ENCODE data around the gene DDC. TPM values are rescaled to one million over a fixed set of nuclear protein-coding genes. Genes with fewer than 3 reads are reported as not detected.

The DDC gene
- total and polyA plus RNA-seq, 2 donors (not counting 1 experiment from before 2014, with no cell fraction given): not detected

GRCh38 chr7:50513166-50513871, 51.9 kb downstream of the DDC start:
- Mint-ChIP-seq H3K9me3 (ENCODE audit: insufficient read depth) (no peaks in the 10 kb centered on the region), H3K27ac (no peak overlapping the region), H3K4me3 (no peak overlapping the region), H3K4me1 (no peaks in the 10 kb centered on the region), H3K27me3 (peaks cover 38% of the 10 kb centered on the region)
- no peak for DNase-seq
- Histone ChIP-seq H3K27ac (ENCODE audit: low read length in 2 of 2) (no peak overlapping the region), H3K9ac (ENCODE audit: low read length) (no peak overlapping the region), H3K9me3 (ENCODE audit: control extremely low read depth in 1 of 3, control insufficient read depth in 2 of 3, insufficient read depth in 1 of 3, low read length in 2 of 3) (peaks cover 0 to 4% (median 3%) of the 10 kb centered on the region in 3 donors), H4K20me1 (ENCODE audit: control insufficient read depth, insufficient read depth, low read length, poor library complexity, severe bottlenecking) (no peaks in the 10 kb centered on the region), H3K79me2 (ENCODE audit: control insufficient read depth, insufficient read depth, low read length) (no peaks in the 10 kb centered on the region), H2AFZ (ENCODE audit: insufficient read depth, low read depth, low read length, poor library complexity, severe bottlenecking) (no peak overlapping the region), H3K36me3 (replicated peaks in 1 of 2; ENCODE audit: control extremely low read depth in 1 of 2, control insufficient read depth in 1 of 2, extremely low read depth in 1 of 2, insufficient read depth in 2 of 2, low read length in 1 of 2) (no peaks in the 10 kb centered on the region), H3K27me3 (replicated peaks in 1 of 4; ENCODE audit: control extremely low read depth in 1 of 4, control insufficient read depth in 3 of 4, insufficient read depth in 4 of 4, low read length in 3 of 4) (peaks cover 0 to 13% (median 0%) of the 10 kb centered on the region in 4 experiments), H3K4me3 (ENCODE audit: control extremely low read depth in 1 of 5, extremely low read depth in 1 of 5, insufficient read depth in 1 of 5, low read depth in 2 of 5, low read length in 4 of 5) (no peak overlapping the region), H3K4me1 (ENCODE audit: control insufficient read depth in 2 of 2, insufficient read depth in 2 of 2, low read length in 2 of 2) (no peaks in the 10 kb centered on the region), H3K4me2 (replicated peaks; ENCODE audit: low read depth, low read length, poor library complexity, severe bottlenecking) (no peak overlapping the region)
- WGBS (ENCODE audit: insufficient coverage): 91% methylated on average over 9 of the region's 14 CpGs
- intact Hi-C loops (cut with micrococcal nuclease): no loop called here
- POLR2A ChIA-PET: no interaction called here
- TF ChIP-seq EZH2 (IDR thresholded peaks at IDR 0.05; ENCODE audit: borderline replicate concordance, insufficient read depth, low read depth, low read length, poor library complexity, severe bottlenecking): no peak
- CTCF ChIA-PET: no interaction called here
- no peak for ATAC-seq (ENCODE audit: low read depth)

- ATAC-seq (ENCODE audit: low read depth): no peak
- ChIA-PET POLR2A (no interaction called here), CTCF (no interaction called here)
- no peaks in the 10 kb centered on the region for H3K79me2 ChIP-seq (ENCODE audit: control insufficient read depth, insufficient read depth, low read length)
- H3K4me1 ChIP-seq (ENCODE audit: control insufficient read depth in 2 of 2, insufficient read depth in 2 of 2, low read length in 2 of 2): no peaks in the 10 kb centered on the region
- no peak overlapping the region for H3K4me2 ChIP-seq (replicated peaks; ENCODE audit: low read depth, low read length, poor library complexity, severe bottlenecking)
- intact Hi-C loops (cut with micrococcal nuclease): no loop called here
- H4K20me1 ChIP-seq (ENCODE audit: control insufficient read depth, insufficient read depth, low read length, poor library complexity, severe bottlenecking): no peaks in the 10 kb centered on the region
- H3K9me3 ChIP-seq (ENCODE audit: control extremely low read depth in 1 of 3, control insufficient read depth in 2 of 3, insufficient read depth in 1 of 3, low read length in 2 of 3): peaks cover 0 to 2% (median 0%) of the 10 kb centered on the region in 3 donors
- H2AFZ ChIP-seq (ENCODE audit: insufficient read depth, low read depth, low read length, poor library complexity, severe bottlenecking): no peak overlapping the region
- H3K27me3 ChIP-seq (replicated peaks in 1 of 4; ENCODE audit: control extremely low read depth in 1 of 4, control insufficient read depth in 3 of 4, insufficient read depth in 4 of 4, low read length in 3 of 4): peaks cover 0 to 13% (median 0%) of the 10 kb centered on the region in 4 experiments
- Mint-ChIP-seq H3K4me1 (no peaks in the 10 kb centered on the region), H3K27me3 (peaks cover 37% of the 10 kb centered on the region), H3K4me3 (no peak overlapping the region), H3K9me3 (ENCODE audit: insufficient read depth) (no peaks in the 10 kb centered on the region), H3K27ac (no peak overlapping the region)
- H3K27ac ChIP-seq (ENCODE audit: low read length in 2 of 2): no peak overlapping the region
- no peak overlapping the region for H3K4me3 ChIP-seq (ENCODE audit: control extremely low read depth in 1 of 5, extremely low read depth in 1 of 5, insufficient read depth in 1 of 5, low read depth in 2 of 5, low read length in 4 of 5)
- no peaks in the 10 kb centered on the region for H3K36me3 ChIP-seq (replicated peaks in 1 of 2; ENCODE audit: control extremely low read depth in 1 of 2, control insufficient read depth in 1 of 2, extremely low read depth in 1 of 2, insufficient read depth in 2 of 2, low read length in 1 of 2)
- H3K9ac ChIP-seq (ENCODE audit: low read length): no peak overlapping the region
- TF ChIP-seq EZH2 (IDR thresholded peaks at IDR 0.05; ENCODE audit: borderline replicate concordance, insufficient read depth, low read depth, low read length, poor library complexity, severe bottlenecking): no peak
- TF ChIP-seq, protein P1, sequence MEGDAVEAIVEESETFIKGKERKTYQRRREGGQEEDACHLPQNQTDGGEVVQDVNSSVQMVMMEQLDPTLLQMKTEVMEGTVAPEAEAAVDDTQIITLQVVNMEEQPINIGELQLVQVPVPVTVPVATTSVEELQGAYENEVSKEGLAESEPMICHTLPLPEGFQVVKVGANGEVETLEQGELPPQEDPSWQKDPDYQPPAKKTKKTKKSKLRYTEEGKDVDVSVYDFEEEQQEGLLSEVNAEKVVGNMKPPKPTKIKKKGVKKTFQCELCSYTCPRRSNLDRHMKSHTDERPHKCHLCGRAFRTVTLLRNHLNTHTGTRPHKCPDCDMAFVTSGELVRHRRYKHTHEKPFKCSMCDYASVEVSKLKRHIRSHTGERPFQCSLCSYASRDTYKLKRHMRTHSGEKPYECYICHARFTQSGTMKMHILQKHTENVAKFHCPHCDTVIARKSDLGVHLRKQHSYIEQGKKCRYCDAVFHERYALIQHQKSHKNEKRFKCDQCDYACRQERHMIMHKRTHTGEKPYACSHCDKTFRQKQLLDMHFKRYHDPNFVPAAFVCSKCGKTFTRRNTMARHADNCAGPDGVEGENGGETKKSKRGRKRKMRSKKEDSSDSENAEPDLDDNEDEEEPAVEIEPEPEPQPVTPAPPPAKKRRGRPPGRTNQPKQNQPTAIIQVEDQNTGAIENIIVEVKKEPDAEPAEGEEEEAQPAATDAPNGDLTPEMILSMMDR (IDR thresholded peaks at IDR 0.05): no peak
- no peak for DNase-seq
These were observed 52.8 kb downstream of the DDC start for GRCh38 chr7:50512384-50512783.
